BLaER1 treated with 17β-estradiol and CSF1 and Interleukin-3, amounts not matched to agents 10 nM and 100 nM (cell line): ENCODE results near the gene NUP214.

Source experiments
- H3K27ac ChIP-seq, 11 experiments: shearing (Covaris generic); formaldehyde crosslinking; 2 replicates each; pipeline ENCODE4 v1.8.1; 2022
- H3K27me3 ChIP-seq, 11 experiments: shearing (Covaris generic); formaldehyde crosslinking; 2 replicates each; pipeline ENCODE4 v1.8.1; 2022
- H3K36me3 ChIP-seq, 11 experiments: shearing (Covaris generic); formaldehyde crosslinking; 2 replicates each; pipeline ENCODE4 v1.8.1; 2022
- H3K4me1 ChIP-seq, 10 experiments: shearing (Covaris generic); formaldehyde crosslinking; 2 replicates each; pipeline ENCODE4 v1.8.1; 2022
- H3K4me2 ChIP-seq, 11 experiments: shearing (Covaris generic); formaldehyde crosslinking; 2 replicates each; pipeline ENCODE4 v1.8.1; 2022
- H3K4me3 ChIP-seq, 10 experiments: shearing (Covaris generic); formaldehyde crosslinking; 2 replicates each; pipeline ENCODE4 v1.8.1; 2022
- H3K9ac ChIP-seq, 11 experiments: shearing (Covaris generic); formaldehyde crosslinking; 2 replicates each; pipeline ENCODE4 v1.8.1; 2022
- H3K9me3 ChIP-seq, 11 experiments: shearing (Covaris generic); formaldehyde crosslinking; replicated peaks in 1 of 11; 2 replicates each; pipeline ENCODE4 v1.8.1; 2022
- H4K20me1 ChIP-seq, 11 experiments: shearing (Covaris generic); formaldehyde crosslinking; 2 replicates each; pipeline ENCODE4 v1.8.1; 2022
- Cebpa-rat ChIP-seq, 11 experiments: shearing (Covaris generic); IDR thresholded peaks; 2 replicates each; pipeline ENCODE4 v1.8.1; 2022

Gene NUP214

GRCh38 chr9:131228988-131229387, 103.6 kb downstream of the NUP214 start:
- H4K20me1 ChIP-seq: peaks cover 0 to 24% (median 0%) of the 10 kb centered on the region in 11 experiments; a peak in 5 of 22 replicates
- no peak for TF ChIP-seq Cebpa-rat (IDR thresholded peaks at IDR 0.05)
- H3K4me3 ChIP-seq: peak overlapping the region in 9 of 10 experiments; percentile 27 to 77 (median 66); a peak in 16 of 20 replicates
- H3K27ac ChIP-seq: peak overlapping the region in 9 of 11 experiments; percentile 79 to 94 (median 86); a peak in 17 of 22 replicates
- H3K36me3 ChIP-seq: peaks cover 41 to 66% (median 59%) of the 10 kb centered on the region in 11 experiments
- peak overlapping the region; percentile 83 to 99 (median 95) for H3K4me2 ChIP-seq
- H3K9ac ChIP-seq: peak overlapping the region; percentile 52 to 86 (median 83); a peak in 21 of 22 replicates
- H3K27me3 ChIP-seq: no peaks in the 10 kb centered on the region
- H3K4me1 ChIP-seq: peaks cover 48 to 88% (median 62%) of the 10 kb centered on the region in 10 experiments
- H3K9me3 ChIP-seq: no peaks in the 10 kb centered on the region

GRCh38 chr9:131233556-131233955, 108.2 kb downstream of the NUP214 start:
- no peaks in the 10 kb centered on the region for H3K27me3 ChIP-seq
- no peaks in the 10 kb centered on the region for H3K9me3 ChIP-seq
- peaks cover 54 to 76% (median 68%) of the 10 kb centered on the region in 11 experiments for H3K36me3 ChIP-seq
- peak overlapping the region in 4 of 11 experiments; percentile 2 to 95 (median 52); a peak in 4 of 22 replicates for H3K4me2 ChIP-seq
- no peak for TF ChIP-seq Cebpa-rat (IDR thresholded peaks at IDR 0.05)
- H3K9ac ChIP-seq: no peak overlapping the region; a peak in 1 of 22 replicates
- H4K20me1 ChIP-seq: peaks cover 0 to 34% (median 0%) of the 10 kb centered on the region in 11 experiments; a peak in 5 of 22 replicates
- H3K4me1 ChIP-seq: peaks cover 39 to 98% (median 71%) of the 10 kb centered on the region in 10 experiments
- H3K27ac ChIP-seq: 0 out of 22 replicates have a peak overlapping the region, but pooled peaks of 3 of the 11 experiments have one; percentile 1 to 8 (median 3)
- no peak overlapping the region for H3K4me3 ChIP-seq

- Histone ChIP-seq H3K4me2 (peak overlapping the region in 5 of 11 experiments; percentile 2 to 95 (median 95); a peak in 5 of 22 replicates), H3K4me3 (no peak overlapping the region), H3K9me3 (no peaks in the 10 kb centered on the region), H3K27me3 (no peaks in the 10 kb centered on the region), H3K9ac (no peak overlapping the region; a peak in 1 of 22 replicates), H3K27ac (0 out of 22 replicates have a peak overlapping the region, but pooled peaks of 3 of the 11 experiments have one; percentile 1 to 8 (median 3)), H4K20me1 (peaks cover 0 to 34% (median 0%) of the 10 kb centered on the region in 11 experiments; a peak in 5 of 22 replicates), H3K4me1 (peaks cover 39 to 98% (median 71%) of the 10 kb centered on the region in 10 experiments), H3K36me3 (peaks cover 54 to 76% (median 68%) of the 10 kb centered on the region in 11 experiments)
- TF ChIP-seq Cebpa-rat (IDR thresholded peaks at IDR 0.05): no peak
These were observed 108.6 kb downstream of the NUP214 start for GRCh38 chr9:131233995-131234394.

GRCh38 chr9:131234799-131235479, 109.6 kb downstream of the NUP214 start:
- H3K27ac ChIP-seq: peak overlapping the region in 5 of 11 experiments; percentile 11 to 97 (median 92); a peak in 8 of 22 replicates
- H3K9ac ChIP-seq: peak overlapping the region in 6 of 11 experiments; percentile 8 to 45 (median 20); a peak in 6 of 22 replicates
- H3K36me3 ChIP-seq: peaks cover 53 to 68% (median 60%) of the 10 kb centered on the region in 11 experiments
- no peak for TF ChIP-seq Cebpa-rat (IDR thresholded peaks at IDR 0.05)
- no peak overlapping the region for H3K4me3 ChIP-seq
- H4K20me1 ChIP-seq: peaks cover 0 to 31% (median 0%) of the 10 kb centered on the region in 11 experiments; a peak in 5 of 22 replicates
- H3K4me2 ChIP-seq: peak overlapping the region in 10 of 11 experiments; percentile 28 to 97 (median 95); a peak in 19 of 22 replicates
- H3K9me3 ChIP-seq: no peaks in the 10 kb centered on the region
- H3K27me3 ChIP-seq: no peaks in the 10 kb centered on the region
- H3K4me1 ChIP-seq: peaks cover 39 to 98% (median 71%) of the 10 kb centered on the region in 10 experiments

GRCh38 chr9:131235480-131235851, 110.1 kb downstream of the NUP214 start:
- peak overlapping the region; percentile 3 to 97 (median 95); a peak in 19 of 22 replicates for H3K4me2 ChIP-seq
- peak overlapping the region in 8 of 11 experiments; percentile 2 to 45 (median 16); a peak in 9 of 22 replicates for H3K9ac ChIP-seq
- H4K20me1 ChIP-seq: peaks cover 0 to 26% (median 0%) of the 10 kb centered on the region in 11 experiments; a peak in 5 of 22 replicates
- H3K4me1 ChIP-seq: peaks cover 39 to 98% (median 71%) of the 10 kb centered on the region in 10 experiments
- H3K36me3 ChIP-seq: peaks cover 48 to 62% (median 55%) of the 10 kb centered on the region in 11 experiments
- peak overlapping the region in 8 of 11 experiments; percentile 11 to 97 (median 93); a peak in 13 of 22 replicates for H3K27ac ChIP-seq
- no peak for TF ChIP-seq Cebpa-rat (IDR thresholded peaks at IDR 0.05)
- H3K4me3 ChIP-seq: no peak overlapping the region
- no peaks in the 10 kb centered on the region for H3K9me3 ChIP-seq
- no peaks in the 10 kb centered on the region for H3K27me3 ChIP-seq

- Histone ChIP-seq H3K36me3 (peaks cover 41 to 55% (median 48%) of the 10 kb centered on the region in 11 experiments), H3K27ac (peak overlapping the region in 9 of 11 experiments; percentile 11 to 97 (median 94); a peak in 17 of 22 replicates), H3K9me3 (no peaks in the 10 kb centered on the region), H3K27me3 (no peaks in the 10 kb centered on the region), H3K4me2 (peak overlapping the region in 10 of 11 experiments; percentile 0 to 97 (median 95); a peak in 19 of 22 replicates), H3K9ac (peak overlapping the region in 8 of 11 experiments; percentile 2 to 84 (median 16); a peak in 9 of 22 replicates), H3K4me3 (no peak overlapping the region), H3K4me1 (peaks cover 36 to 96% (median 76%) of the 10 kb centered on the region in 10 experiments), H4K20me1 (peaks cover 0 to 25% (median 0%) of the 10 kb centered on the region in 11 experiments; a peak in 4 of 22 replicates)
- TF ChIP-seq Cebpa-rat (IDR thresholded peaks at IDR 0.05): no peak
These were observed 110.8 kb downstream of the NUP214 start for GRCh38 chr9:131236161-131236560.

GRCh38 chr9:131236761-131237160, 111.4 kb downstream of the NUP214 start:
- Histone ChIP-seq H3K4me1 (peaks cover 36 to 96% (median 81%) of the 10 kb centered on the region in 10 experiments), H4K20me1 (peaks cover 0 to 25% (median 0%) of the 10 kb centered on the region in 11 experiments; a peak in 4 of 22 replicates), H3K4me2 (peak overlapping the region; percentile 0 to 97 (median 95); a peak in 20 of 22 replicates), H3K27ac (peak overlapping the region in 9 of 11 experiments; percentile 86 to 97 (median 94); a peak in 16 of 22 replicates), H3K36me3 (peaks cover 35 to 49% (median 42%) of the 10 kb centered on the region in 11 experiments), H3K27me3 (no peaks in the 10 kb centered on the region), H3K4me3 (peak overlapping the region in 3 of 10 experiments; percentile 24 to 59 (median 45); a peak in 2 of 20 replicates), H3K9me3 (no peaks in the 10 kb centered on the region), H3K9ac (peak overlapping the region in 8 of 11 experiments; percentile 3 to 87 (median 52); a peak in 7 of 22 replicates)
- TF ChIP-seq Cebpa-rat (IDR thresholded peaks at IDR 0.05): no peak

GRCh38 chr9:131237291-131237690, 111.9 kb downstream of the NUP214 start:
- no peaks in the 10 kb centered on the region for H3K27me3 ChIP-seq
- peak overlapping the region; percentile 81 to 97 (median 95) for H3K4me2 ChIP-seq
- peak overlapping the region; percentile 68 to 89 (median 84); a peak in 21 of 22 replicates for H3K9ac ChIP-seq
- H3K4me3 ChIP-seq: peak overlapping the region in 8 of 10 experiments; percentile 24 to 59 (median 44); a peak in 14 of 20 replicates
- peak overlapping the region; percentile 76 to 97 (median 94); a peak in 21 of 22 replicates for H3K27ac ChIP-seq
- no peak for TF ChIP-seq Cebpa-rat (IDR thresholded peaks at IDR 0.05)
- 0 out of 22 replicates have a peak, but pooled peaks cover 0 to under 1% (median 0%) of the 10 kb centered on the region in 11 experiments for H3K9me3 ChIP-seq
- H3K36me3 ChIP-seq: peaks cover 30 to 44% (median 37%) of the 10 kb centered on the region in 11 experiments
- H4K20me1 ChIP-seq: peaks cover 0 to 19% (median 0%) of the 10 kb centered on the region in 11 experiments; a peak in 4 of 22 replicates
- peaks cover 36 to 92% (median 82%) of the 10 kb centered on the region in 10 experiments for H3K4me1 ChIP-seq
